HUES6 (cell line): ENCODE data around the gene GNG2.

Experiments used
- H3K27ac ChIP-seq: 2 replicates; pipeline ENCODE4 v1.7.0; 2013; ENCODE audit warnings: low read depth, mild to moderate bottlenecking, low read length, inconsistent platforms
- H3K27me3 ChIP-seq: 2 replicates; pipeline ENCODE4 v1.6.1; 2013; ENCODE audit warnings: low read length; ENCODE audit not compliant: control insufficient read depth, insufficient read depth
- H3K36me3 ChIP-seq: 2 replicates; pipeline ENCODE4 v1.6.1; 2013; ENCODE audit warnings: low read length; ENCODE audit not compliant: control insufficient read depth, insufficient read depth
- H3K4me1 ChIP-seq: 2 replicates; pipeline ENCODE4 v1.6.1; 2013; ENCODE audit warnings: low read length; ENCODE audit not compliant: control insufficient read depth, insufficient read depth
- H3K4me3 ChIP-seq: 2 replicates; pipeline ENCODE4 v1.5.1; 2013; ENCODE audit warnings: low read depth, low read length
- H3K9ac ChIP-seq: one replicate; pipeline ENCODE4 v1.6.1; 2013; ENCODE audit warnings: mild to moderate bottlenecking, low read length
- H3K9me3 ChIP-seq: 2 replicates; pipeline ENCODE4 v1.6.1; 2013; ENCODE audit warnings: low read depth, low read length; ENCODE audit not compliant: control insufficient read depth, insufficient read depth

Gene GNG2

GRCh38 chr14:51925980-51926379, 65.6 kb downstream of the GNG2 start:
- no peak overlapping the region for H3K9ac ChIP-seq
- no peaks in the 10 kb centered on the region for H3K27me3 ChIP-seq
- no peak overlapping the region for H3K4me3 ChIP-seq
- no peaks in the 10 kb centered on the region for H3K36me3 ChIP-seq
- 0 out of 2 replicates have a peak, but pooled peaks cover 3% of the 10 kb centered on the region for H3K4me1 ChIP-seq
- H3K9me3 ChIP-seq, result no peaks in the 10 kb centered on the region
- no peak overlapping the region for H3K27ac ChIP-seq

- no peaks in the 10 kb centered on the region for H3K9me3 ChIP-seq
- no peak overlapping the region for H3K9ac ChIP-seq
- no peak overlapping the region for H3K4me3 ChIP-seq
- H3K27ac ChIP-seq, result no peak overlapping the region
- no peaks in the 10 kb centered on the region for H3K27me3 ChIP-seq
- no peaks in the 10 kb centered on the region for H3K36me3 ChIP-seq
- 0 out of 2 replicates have a peak, but pooled peaks cover 3% of the 10 kb centered on the region for H3K4me1 ChIP-seq
These were observed 66.0 kb downstream of the GNG2 start for GRCh38 chr14:51926449-51926848.

DNA sequence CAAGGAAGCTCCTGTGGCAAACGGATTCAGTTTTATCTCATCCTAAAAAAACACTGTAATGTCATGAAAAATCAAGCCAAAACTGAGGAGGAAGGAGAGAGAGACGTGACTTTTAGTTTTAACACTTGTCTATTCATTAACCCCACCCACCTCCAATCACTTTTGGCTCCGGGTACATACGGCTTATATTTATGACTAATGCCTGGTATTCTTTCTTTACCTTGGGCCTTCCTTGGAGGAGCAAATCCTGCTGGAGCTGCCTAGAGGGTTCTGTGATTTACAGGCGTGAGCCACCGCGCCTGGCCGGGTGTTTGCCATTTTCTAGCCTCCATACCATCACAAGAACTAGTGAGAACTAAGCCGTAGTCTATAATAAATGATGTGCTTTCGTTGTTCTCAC, 68.2 kb downstream of the GNG2 start:
- Histone ChIP-seq H3K27ac (no peak overlapping the region), H3K36me3 (no peaks in the 10 kb centered on the region), H3K4me1 (no peaks in the 10 kb centered on the region), H3K27me3 (no peaks in the 10 kb centered on the region), H3K4me3 (no peak overlapping the region), H3K9me3 (no peaks in the 10 kb centered on the region), H3K9ac (no peak overlapping the region)

DNA sequence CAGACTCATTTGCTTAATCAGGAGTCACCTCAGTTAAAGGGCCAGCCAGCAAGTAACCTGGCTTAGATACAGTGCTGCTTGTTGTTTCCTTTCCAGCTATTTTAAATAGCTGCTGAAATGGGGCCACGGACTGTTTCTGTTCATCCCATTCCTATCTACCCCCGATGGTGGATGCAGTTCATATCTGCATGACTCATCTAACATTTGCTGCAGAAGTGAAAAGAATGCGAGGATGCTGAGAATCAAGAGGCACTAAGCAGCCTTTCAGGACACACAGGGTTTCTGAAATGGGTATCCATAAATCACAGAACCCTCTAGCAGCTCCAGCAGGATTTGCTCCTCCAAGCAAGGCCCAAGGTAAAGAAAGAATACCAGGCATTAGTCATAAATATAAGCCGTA, 68.8 kb downstream of the GNG2 start:
- H3K36me3 ChIP-seq, result no peaks in the 10 kb centered on the region
- no peak overlapping the region for H3K9ac ChIP-seq
- H3K27me3 ChIP-seq, result no peaks in the 10 kb centered on the region
- H3K27ac ChIP-seq, result no peak overlapping the region
- no peak overlapping the region for H3K4me3 ChIP-seq
- no peaks in the 10 kb centered on the region for H3K9me3 ChIP-seq
- H3K4me1 ChIP-seq, result no peaks in the 10 kb centered on the region

- Histone ChIP-seq H3K36me3 (no peaks in the 10 kb centered on the region), H3K27me3 (no peaks in the 10 kb centered on the region), H3K27ac (no peak overlapping the region), H3K4me3 (no peak overlapping the region), H3K9me3 (no peaks in the 10 kb centered on the region), H3K9ac (no peak overlapping the region), H3K4me1 (no peaks in the 10 kb centered on the region)
These were observed 69.7 kb downstream of the GNG2 start for GRCh38 chr14:51929910-51930682.

GRCh38 chr14:51931308-51931707, 70.9 kb downstream of the GNG2 start:
- Histone ChIP-seq H3K4me1 (no peaks in the 10 kb centered on the region), H3K27me3 (no peaks in the 10 kb centered on the region), H3K9ac (no peak overlapping the region), H3K27ac (no peak overlapping the region), H3K4me3 (no peak overlapping the region), H3K9me3 (no peaks in the 10 kb centered on the region), H3K36me3 (no peaks in the 10 kb centered on the region)

- H3K9me3 ChIP-seq, result no peaks in the 10 kb centered on the region
- H3K9ac ChIP-seq, result no peak overlapping the region
- H3K4me3 ChIP-seq, result no peak overlapping the region
- H3K36me3 ChIP-seq, result no peaks in the 10 kb centered on the region
- H3K27ac ChIP-seq, result no peak overlapping the region
- H3K4me1 ChIP-seq, result no peaks in the 10 kb centered on the region
- no peaks in the 10 kb centered on the region for H3K27me3 ChIP-seq
These were observed 72.8 kb downstream of the GNG2 start for GRCh38 chr14:51933191-51933590.

- H3K27ac ChIP-seq, result no peak overlapping the region
- no peaks in the 10 kb centered on the region for H3K27me3 ChIP-seq
- H3K9me3 ChIP-seq, result no peaks in the 10 kb centered on the region
- no peak overlapping the region for H3K9ac ChIP-seq
- no peaks in the 10 kb centered on the region; the same call in 1 of the 2 replicates for H3K4me1 ChIP-seq
- H3K4me3 ChIP-seq, result no peak overlapping the region
- H3K36me3 ChIP-seq, result no peaks in the 10 kb centered on the region
These were observed 77.7 kb downstream of the GNG2 start for GRCh38 chr14:51938137-51938536.

- no peak overlapping the region for H3K9ac ChIP-seq
- H3K27ac ChIP-seq, result no peak overlapping the region
- H3K36me3 ChIP-seq, result no peaks in the 10 kb centered on the region
- H3K4me1 ChIP-seq, result no peaks in the 10 kb centered on the region; the same call in 1 of the 2 replicates
- no peaks in the 10 kb centered on the region for H3K27me3 ChIP-seq
- no peak overlapping the region for H3K4me3 ChIP-seq
- H3K9me3 ChIP-seq, result no peaks in the 10 kb centered on the region
These were observed 78.4 kb downstream of the GNG2 start for GRCh38 chr14:51938821-51939220.

DNA sequence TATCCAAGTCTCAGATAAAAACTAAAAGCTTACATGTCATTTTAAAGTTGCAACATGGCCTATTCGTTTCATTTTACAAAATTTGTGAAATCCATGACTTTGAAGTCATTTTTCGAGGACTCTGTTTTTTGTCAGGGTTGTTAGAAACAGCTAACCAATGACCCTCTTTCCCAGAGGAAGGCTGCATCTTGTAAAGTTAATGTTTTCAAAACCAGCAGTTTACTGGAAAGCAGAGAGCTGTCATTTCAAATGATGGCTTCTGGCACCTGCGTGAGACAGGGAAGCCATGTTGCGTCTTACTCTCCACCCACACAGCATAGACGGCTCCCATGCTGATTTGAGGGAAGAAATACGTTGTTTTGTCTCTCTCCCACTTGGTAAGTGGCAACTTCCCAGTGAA, 78.8 kb downstream of the GNG2 start:
- Histone ChIP-seq H3K27ac (no peak overlapping the region), H3K36me3 (no peaks in the 10 kb centered on the region), H3K27me3 (no peaks in the 10 kb centered on the region), H3K9ac (no peak overlapping the region), H3K4me3 (no peak overlapping the region), H3K9me3 (no peaks in the 10 kb centered on the region), H3K4me1 (no peaks in the 10 kb centered on the region; the same call in 1 of the 2 replicates)

GRCh38 chr14:51939755-51940301, 79.4 kb downstream of the GNG2 start:
- no peaks in the 10 kb centered on the region for H3K9me3 ChIP-seq
- H3K36me3 ChIP-seq, result no peaks in the 10 kb centered on the region
- H3K27ac ChIP-seq, result no peak overlapping the region
- H3K9ac ChIP-seq, result no peak overlapping the region
- H3K4me3 ChIP-seq, result no peak overlapping the region
- no peaks in the 10 kb centered on the region; the same call in 1 of the 2 replicates for H3K4me1 ChIP-seq
- H3K27me3 ChIP-seq, result no peaks in the 10 kb centered on the region
